ENCODE data around the gene CLMN. TPM values are rescaled to one million over a fixed set of nuclear protein-coding genes. Genes with fewer than 3 reads are reported as not detected.

CLMN gene
- total RNA-seq, 1 donor from 2014 or later, result 9.6 TPM

DNA sequence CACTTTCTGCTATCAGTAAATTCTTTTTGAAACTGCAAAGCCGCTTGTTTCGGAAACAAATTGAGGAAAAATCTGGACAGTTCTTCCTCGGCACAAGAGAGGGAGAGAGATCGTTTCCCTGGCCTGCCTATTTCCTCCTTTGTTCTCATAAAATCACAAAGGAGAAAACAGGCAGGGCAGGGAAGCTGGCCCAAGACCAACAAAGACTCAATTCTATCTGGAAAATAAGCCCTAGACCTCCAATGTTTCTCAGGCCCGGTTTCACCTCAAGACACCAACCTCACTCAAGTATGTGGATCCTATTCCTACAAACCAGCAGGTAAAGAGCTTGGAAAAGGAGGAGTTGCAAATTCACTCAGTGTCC is 181.9 kb downstream of the CLMN start:
- no peak overlapping the region for H3K4me3 ChIP-seq (ENCODE audit: low read depth, low read length)
- no peak for DNase-seq (ENCODE audit: low read depth)
- TF ChIP-seq CTCF (conservative IDR thresholded peaks at IDR 0.05; ENCODE audit: low read depth, low read length), result no peak

GRCh38 chr14:95137164-95137803 is 182.4 kb downstream of the CLMN start:
- DNase-seq (ENCODE audit: low read depth), result no peak
- TF ChIP-seq CTCF (conservative IDR thresholded peaks at IDR 0.05; ENCODE audit: low read depth, low read length), result no peak
- H3K4me3 ChIP-seq (ENCODE audit: low read depth, low read length), result no peak overlapping the region

- TF ChIP-seq CTCF (conservative IDR thresholded peaks at IDR 0.05; ENCODE audit: low read depth, low read length), result no peak
These were observed 183.1 kb downstream of the CLMN start for GRCh38 chr14:95136631-95137030.

GRCh38 chr14:95134304-95134933 is 185.3 kb downstream of the CLMN start:
- DNase-seq (ENCODE audit: low read depth), result peak; percentile 82
- H3K4me3 ChIP-seq (ENCODE audit: low read depth, low read length), result no peak overlapping the region
- TF ChIP-seq CTCF (conservative IDR thresholded peaks at IDR 0.05; ENCODE audit: low read depth, low read length), result no peak

More at GRCh38 chr14:95136631-95137030, 183.1 kb downstream of the CLMN start:
- DNase-seq (ENCODE audit: low read depth), result no peak
- H3K4me3 ChIP-seq (ENCODE audit: low read depth, low read length), result no peak overlapping the region

- H3K4me3 ChIP-seq (ENCODE audit: low read depth, low read length), result no peak overlapping the region
- no peak for DNase-seq (ENCODE audit: low read depth)
- no peak for TF ChIP-seq CTCF (conservative IDR thresholded peaks at IDR 0.05; ENCODE audit: low read depth, low read length)
These were observed 186.4 kb downstream of the CLMN start for GRCh38 chr14:95133282-95133681.

- no peak for TF ChIP-seq CTCF (conservative IDR thresholded peaks at IDR 0.05; ENCODE audit: low read depth, low read length)
- H3K4me3 ChIP-seq (ENCODE audit: low read depth, low read length), result no peak overlapping the region
- DNase-seq (ENCODE audit: low read depth), result no peak
These were observed 186.9 kb downstream of the CLMN start for GRCh38 chr14:95132760-95133159.

Other genes with a start within 250 kb of the CLMN start
- gene DICER1, start 162.4 kb downstream of the CLMN start, total RNA-seq, result 27.4 and 27.9 TPM in 2 replicates
- gene SYNE3, start 196.7 kb upstream of the CLMN start, total RNA-seq, result 0.07 TPM in 1 of 2 replicates, not detected in the other
- gene GLRX5, start 215.1 kb upstream of the CLMN start, total RNA-seq, result 51.4 and 94.1 TPM in 2 replicates